KOPT-K1 (cell line): ENCODE measurements around the gene PRRG2.
A peak's percentile ranks its signal among the peaks of the same experiment; 100 is the strongest.

Source experiments
- H3K27ac ChIP-seq: fragments of 200-600 bp; sonication (generic); 2 replicates; pipeline ENCODE4 v1.5.1; 2016; ENCODE audit warnings: antibody characterized with exemption, mild to moderate bottlenecking, low read depth, low read length; ENCODE audit not compliant: poor library complexity, severe bottlenecking
- H3K36me3 ChIP-seq: fragments of 200-600 bp; sonication (generic); 2 replicates; pipeline ENCODE4 v1.5.1; 2017; ENCODE audit warnings: antibody characterized with exemption, mild to moderate bottlenecking, low read length, moderate library complexity; ENCODE audit not compliant: insufficient read depth
- H3K9me3 ChIP-seq: fragments of 200-600 bp; sonication (generic); 2 replicates; pipeline ENCODE4 v1.5.1; 2017; ENCODE audit warnings: antibody characterized with exemption, low read length, mild to moderate bottlenecking; ENCODE audit not compliant: insufficient read depth, poor library complexity, severe bottlenecking

PRRG2 gene

GRCh38 chr19:49590971-49591730 is 10.0 kb downstream of the PRRG2 start, which contains the start of gene PRR12:
PRR12 (plus strand) TSS chr19:49591182; CDS start chr19:49591655, 473 bp downstream.
- Histone ChIP-seq H3K9me3 (no peaks in the 10 kb centered on the region), H3K27ac (peak within 1 kb of the TSS; percentile 97), H3K36me3 (peaks cover 27% of the 10 kb centered on the region)

GRCh38 chr19:49591731-49592485 is 10.8 kb downstream of the PRRG2 start:
- Histone ChIP-seq H3K9me3 (no peaks in the 10 kb centered on the region), H3K36me3 (peaks cover 34% of the 10 kb centered on the region), H3K27ac (peak overlapping the region; percentile 97)

GRCh38 chr19:49592486-49593232 is 11.5 kb downstream of the PRRG2 start:
- peak overlapping the region; percentile 97 for H3K27ac ChIP-seq
- no peaks in the 10 kb centered on the region for H3K9me3 ChIP-seq
- peaks cover 41% of the 10 kb centered on the region for H3K36me3 ChIP-seq

GRCh38 chr19:49593233-49594113 is 12.4 kb downstream of the PRRG2 start:
- H3K27ac ChIP-seq = peak overlapping the region; percentile 97
- no peaks in the 10 kb centered on the region for H3K9me3 ChIP-seq
- peaks cover 49% of the 10 kb centered on the region for H3K36me3 ChIP-seq

- Histone ChIP-seq H3K36me3 (peaks cover 58% of the 10 kb centered on the region), H3K27ac (no peak overlapping the region), H3K9me3 (no peaks in the 10 kb centered on the region)
Measured at GRCh38 chr19:49594157-49594992, 13.3 kb downstream of the PRRG2 start.

- Histone ChIP-seq H3K36me3 (peaks cover 67% of the 10 kb centered on the region), H3K27ac (no peak overlapping the region), H3K9me3 (no peaks in the 10 kb centered on the region)
Measured at GRCh38 chr19:49594993-49595818, 14.1 kb downstream of the PRRG2 start.

GRCh38 chr19:49595819-49596404 is 14.8 kb downstream of the PRRG2 start:
- H3K9me3 ChIP-seq = no peaks in the 10 kb centered on the region
- H3K36me3 ChIP-seq = peaks cover 74% of the 10 kb centered on the region
- H3K27ac ChIP-seq = no peak overlapping the region

GRCh38 chr19:49596407-49596806 is 15.3 kb downstream of the PRRG2 start:
- Histone ChIP-seq H3K36me3 (peaks cover 79% of the 10 kb centered on the region), H3K9me3 (no peaks in the 10 kb centered on the region), H3K27ac (no peak overlapping the region)

GRCh38 chr19:49596954-49597702 is 16.0 kb downstream of the PRRG2 start:
- Histone ChIP-seq H3K27ac (no peak overlapping the region), H3K9me3 (no peaks in the 10 kb centered on the region), H3K36me3 (peaks cover 86% of the 10 kb centered on the region)

- Histone ChIP-seq H3K27ac (no peak overlapping the region), H3K36me3 (peaks cover 91% of the 10 kb centered on the region), H3K9me3 (no peaks in the 10 kb centered on the region)
Measured at GRCh38 chr19:49597703-49597974, 16.5 kb downstream of the PRRG2 start.

- Histone ChIP-seq H3K9me3 (no peaks in the 10 kb centered on the region), H3K36me3 (peaks cover 98% of the 10 kb centered on the region), H3K27ac (no peak overlapping the region)
Measured at GRCh38 chr19:49599378-49600295, 18.5 kb downstream of the PRRG2 start.
